ENCODE results near the gene ZNF506.

Gene ZNF506

GRCh38 chr19:19752760-19753403, 68.7 kb downstream of the ZNF506 start:
- TF ChIP-seq, protein P1, sequence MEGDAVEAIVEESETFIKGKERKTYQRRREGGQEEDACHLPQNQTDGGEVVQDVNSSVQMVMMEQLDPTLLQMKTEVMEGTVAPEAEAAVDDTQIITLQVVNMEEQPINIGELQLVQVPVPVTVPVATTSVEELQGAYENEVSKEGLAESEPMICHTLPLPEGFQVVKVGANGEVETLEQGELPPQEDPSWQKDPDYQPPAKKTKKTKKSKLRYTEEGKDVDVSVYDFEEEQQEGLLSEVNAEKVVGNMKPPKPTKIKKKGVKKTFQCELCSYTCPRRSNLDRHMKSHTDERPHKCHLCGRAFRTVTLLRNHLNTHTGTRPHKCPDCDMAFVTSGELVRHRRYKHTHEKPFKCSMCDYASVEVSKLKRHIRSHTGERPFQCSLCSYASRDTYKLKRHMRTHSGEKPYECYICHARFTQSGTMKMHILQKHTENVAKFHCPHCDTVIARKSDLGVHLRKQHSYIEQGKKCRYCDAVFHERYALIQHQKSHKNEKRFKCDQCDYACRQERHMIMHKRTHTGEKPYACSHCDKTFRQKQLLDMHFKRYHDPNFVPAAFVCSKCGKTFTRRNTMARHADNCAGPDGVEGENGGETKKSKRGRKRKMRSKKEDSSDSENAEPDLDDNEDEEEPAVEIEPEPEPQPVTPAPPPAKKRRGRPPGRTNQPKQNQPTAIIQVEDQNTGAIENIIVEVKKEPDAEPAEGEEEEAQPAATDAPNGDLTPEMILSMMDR (IDR thresholded peaks at IDR 0.05), result no peak

DNA sequence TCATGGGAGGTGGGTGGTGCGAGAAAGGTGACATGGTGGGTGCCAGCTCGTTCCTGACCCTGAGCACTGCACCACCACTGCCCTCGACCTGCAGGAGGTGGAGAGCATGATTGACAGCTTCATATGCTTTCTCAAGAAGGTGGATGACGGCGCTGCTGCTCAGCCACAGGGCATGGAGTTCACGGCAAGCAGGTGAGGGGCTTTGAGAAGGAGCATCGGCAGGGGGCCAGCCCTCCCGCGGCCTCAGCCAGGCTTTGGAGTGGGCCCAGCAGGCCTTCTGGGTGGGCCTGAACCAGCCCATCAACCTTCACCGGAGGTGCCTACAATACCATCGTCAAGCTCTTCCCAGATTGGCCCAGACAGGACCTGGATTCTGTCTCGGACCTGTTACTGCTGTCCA, 69.7 kb downstream of the ZNF506 start:
- TF ChIP-seq, protein P1 (IDR thresholded peaks at IDR 0.05), result no peak

- TF ChIP-seq, protein P1 (IDR thresholded peaks at IDR 0.05), result no peak
Observed at GRCh38 chr19:19750842-19751790, 70.4 kb downstream of the ZNF506 start.

DNA sequence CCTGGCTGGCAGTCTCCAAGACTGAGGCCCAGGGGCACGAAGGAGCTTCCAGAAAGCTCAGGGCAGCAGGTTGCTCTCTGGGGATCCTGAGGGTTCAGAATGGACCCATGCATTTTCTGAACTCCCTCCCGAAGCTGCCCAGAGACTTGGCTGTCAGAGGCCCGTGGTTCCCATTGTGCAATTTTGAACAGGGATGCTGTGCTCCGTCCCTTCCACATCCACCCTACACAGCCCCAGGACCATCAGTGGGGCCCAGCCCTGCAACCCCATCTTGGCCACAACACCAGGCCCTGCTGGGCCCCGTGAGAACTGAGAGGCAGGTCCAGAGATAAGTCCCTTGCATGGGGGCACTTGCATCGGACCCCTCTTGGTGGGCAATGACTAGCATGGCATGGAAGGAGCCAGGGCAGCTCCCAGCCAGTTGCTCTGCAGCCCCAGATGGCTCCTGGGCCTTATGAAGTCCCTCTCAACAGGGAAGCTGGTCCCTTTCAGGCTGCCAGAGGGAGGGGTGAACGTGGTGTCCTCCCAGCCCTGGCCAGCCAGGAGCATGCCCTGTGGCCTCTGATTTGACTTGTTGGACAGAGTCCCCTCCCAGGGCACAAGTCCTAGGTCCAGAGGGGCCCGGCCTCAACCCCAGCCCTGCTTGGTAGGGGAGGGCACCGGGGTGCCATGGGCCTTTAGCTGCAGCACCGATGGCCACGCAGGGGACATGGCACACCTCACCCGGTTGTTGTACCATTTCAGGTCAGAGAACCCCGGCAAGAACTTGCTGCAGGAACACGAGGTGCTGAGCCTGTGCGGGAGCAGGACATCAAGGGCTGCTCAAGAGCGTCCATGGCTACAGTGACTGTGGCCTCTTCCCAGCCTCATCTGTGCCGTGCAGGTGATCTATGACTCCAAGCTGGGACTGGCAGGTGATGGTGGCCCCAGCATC, 71.4 kb downstream of the ZNF506 start:
- TF ChIP-seq, protein P1 (IDR thresholded peaks at IDR 0.05), result no peak

DNA sequence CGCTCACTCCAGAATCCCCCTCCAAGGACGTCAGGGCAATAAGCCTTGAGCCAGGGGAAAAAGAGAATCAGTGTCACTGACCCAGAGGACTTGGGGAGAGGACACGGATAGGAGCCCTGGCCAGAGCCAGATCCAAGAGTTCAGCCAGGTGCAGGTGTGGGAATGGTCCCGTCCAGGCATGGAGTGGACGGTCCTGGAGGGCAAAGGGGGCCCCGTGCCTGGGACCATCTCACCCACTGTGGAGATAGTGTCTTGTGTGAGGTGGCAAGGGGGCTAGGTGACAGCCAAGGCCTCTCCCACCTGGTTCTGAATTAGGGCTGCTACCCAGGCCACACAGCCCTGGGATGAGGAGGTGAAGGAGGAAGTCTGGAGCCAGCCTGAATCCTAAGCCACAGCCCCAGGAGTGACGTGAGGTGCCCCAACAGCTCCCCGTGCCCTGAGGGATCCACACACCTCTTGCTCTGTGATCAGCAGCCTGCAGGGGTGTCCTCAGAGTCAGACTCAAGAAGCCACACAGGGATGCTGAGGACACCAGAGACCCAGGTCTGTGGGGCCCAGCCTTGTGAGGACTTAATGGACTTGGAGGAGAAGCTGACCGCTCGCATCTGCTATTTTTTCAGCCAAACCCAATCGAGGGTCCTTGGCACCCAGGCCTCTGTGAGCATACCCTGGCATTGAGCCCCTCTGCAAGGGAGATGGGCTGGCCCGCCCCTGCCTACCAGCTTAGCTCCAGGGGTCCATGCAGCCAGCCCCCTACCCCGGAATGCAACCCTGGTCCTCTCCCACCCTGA, 72.2 kb downstream of the ZNF506 start:
- TF ChIP-seq, protein P1 (IDR thresholded peaks at IDR 0.05), result no peak

- TF ChIP-seq, protein P1 (IDR thresholded peaks at IDR 0.05), result no peak
Observed at GRCh38 chr19:19748249-19748938, 73.2 kb downstream of the ZNF506 start.

Data from LNCAP (cell line).